ENCODE measurements around the gene BANP. TPM values are rescaled to one million over a fixed set of nuclear protein-coding genes. Genes with fewer than 3 reads are reported as not detected.

Gene BANP
- total and polyA plus RNA-seq, 2 donors (not counting 1 experiment from before 2014, with no cell fraction given): 9.3 to 31.0 TPM

DNA sequence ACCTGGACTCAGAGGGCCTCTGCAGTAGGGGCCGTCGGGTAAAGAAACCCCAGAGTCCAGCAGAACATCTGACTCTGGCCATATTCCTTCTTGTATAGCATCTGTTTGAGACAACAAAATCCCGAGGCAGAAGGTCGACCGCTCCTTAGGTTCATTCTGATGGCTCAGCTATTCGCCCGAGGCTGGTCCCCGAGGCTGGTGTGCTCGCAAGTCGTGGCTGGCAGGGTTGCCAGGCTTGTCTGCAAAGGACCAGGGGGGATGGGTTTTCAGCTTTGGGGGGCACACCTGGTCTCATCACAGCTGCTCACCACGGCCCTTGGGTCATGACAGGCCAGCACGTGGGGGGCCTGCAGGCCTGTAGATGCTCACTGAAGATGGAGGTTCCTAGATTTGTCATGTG, 119.1 kb downstream of the BANP start:
- TF ChIP-seq EZH2 (IDR thresholded peaks at IDR 0.05; ENCODE audit: low read length, missing control alignments): no peak
- TF ChIP-seq CTCF (conservative IDR thresholded peaks at IDR 0.05 in 1 of 2, IDR thresholded peaks at IDR 0.05 in 1 of 2; ENCODE audit: low read depth in 1 of 2, low read length in 2 of 2): no peak

DNA sequence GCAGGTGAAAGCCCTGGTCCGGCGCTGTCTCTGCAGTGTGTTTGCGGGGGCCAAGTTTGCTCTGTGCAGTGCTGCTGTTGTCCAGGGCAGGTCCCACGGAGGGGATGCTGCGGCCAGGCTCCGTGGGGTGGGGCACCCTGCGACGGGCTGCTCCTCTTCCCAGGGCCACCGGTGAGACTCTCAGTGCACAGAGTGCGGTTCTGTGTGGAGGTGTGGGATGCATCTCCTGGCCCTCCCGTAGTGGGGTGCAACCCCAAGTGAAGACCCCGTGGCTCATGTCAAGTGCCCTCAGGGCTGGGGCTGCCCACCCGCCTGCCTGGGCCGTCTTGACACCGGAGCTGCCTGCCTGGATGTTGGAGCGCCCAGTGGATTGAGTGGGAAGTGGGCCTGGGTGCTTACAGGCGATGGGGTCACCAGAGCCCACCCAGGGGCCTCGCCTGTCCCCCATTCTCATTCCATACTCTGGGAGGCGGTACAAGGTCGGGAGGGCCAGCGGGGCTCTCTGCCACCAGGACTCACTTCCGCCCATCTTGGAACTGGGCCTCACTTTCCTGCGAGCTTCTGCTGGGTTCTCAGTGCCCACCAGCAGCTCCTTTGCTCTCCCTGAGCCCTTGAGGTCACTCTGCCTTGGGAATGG, 119.9 kb downstream of the BANP start:
- H3K4me3 ChIP-seq (replicated peaks in 1 of 4; ENCODE audit: control extremely low read depth in 1 of 4, insufficient read depth in 1 of 4, low read depth in 3 of 4, low read length in 4 of 4): no peak overlapping the region
- H3K4me2 ChIP-seq (ENCODE audit: extremely low read depth, insufficient read depth, low read length): no peak overlapping the region
- DNase-seq (ENCODE audit: low read depth in 2 of 2): no peak
- H3K27me3 ChIP-seq (ENCODE audit: control insufficient read depth, insufficient read depth, low read length): no peaks in the 10 kb centered on the region
- H3K4me1 ChIP-seq (ENCODE audit: control insufficient read depth, extremely low read depth, insufficient read depth, low read length): no peaks in the 10 kb centered on the region
- H3K9ac ChIP-seq (ENCODE audit: insufficient read depth, low read length): no peak overlapping the region
- TF ChIP-seq CTCF (conservative IDR thresholded peaks at IDR 0.05 in 1 of 2, IDR thresholded peaks at IDR 0.05 in 1 of 2; ENCODE audit: low read depth in 1 of 2, low read length in 2 of 2): no peak
- no peak for TF ChIP-seq EZH2 (IDR thresholded peaks at IDR 0.05; ENCODE audit: low read length, missing control alignments)
- no peaks in the 10 kb centered on the region for H4K20me1 ChIP-seq (ENCODE audit: control insufficient read depth, extremely low read depth, insufficient read depth, low read length)
- no peaks in the 10 kb centered on the region for H3K79me2 ChIP-seq (ENCODE audit: control insufficient read depth, insufficient read depth, low read length)
- peaks cover 4% of the 10 kb centered on the region for H3K36me3 ChIP-seq (ENCODE audit: control insufficient read depth, insufficient read depth, low read length)
- H3K9me3 ChIP-seq (ENCODE audit: control insufficient read depth, insufficient read depth, low read depth, low read length): no peaks in the 10 kb centered on the region
- H2AFZ ChIP-seq (ENCODE audit: low read length): no peak overlapping the region
- H3K27ac ChIP-seq (ENCODE audit: insufficient read depth, low read length): no peak overlapping the region

More for the DNA sequence above, 119.1 kb downstream of the BANP start:
- H3K4me3 ChIP-seq (replicated peaks in 1 of 4; ENCODE audit: control extremely low read depth in 1 of 4, insufficient read depth in 1 of 4, low read depth in 3 of 4, low read length in 4 of 4): no peak overlapping the region
- H3K27me3 ChIP-seq (ENCODE audit: control insufficient read depth, insufficient read depth, low read length): no peaks in the 10 kb centered on the region
- DNase-seq (ENCODE audit: low read depth in 2 of 2): no peak
- no peak overlapping the region for H3K27ac ChIP-seq (ENCODE audit: insufficient read depth, low read length)
- H3K9ac ChIP-seq (ENCODE audit: insufficient read depth, low read length): no peak overlapping the region
- peaks cover 4% of the 10 kb centered on the region for H3K36me3 ChIP-seq (ENCODE audit: control insufficient read depth, insufficient read depth, low read length)
- H4K20me1 ChIP-seq (ENCODE audit: control insufficient read depth, extremely low read depth, insufficient read depth, low read length): no peaks in the 10 kb centered on the region
- H3K79me2 ChIP-seq (ENCODE audit: control insufficient read depth, insufficient read depth, low read length): no peaks in the 10 kb centered on the region
- no peak overlapping the region for H3K4me2 ChIP-seq (ENCODE audit: extremely low read depth, insufficient read depth, low read length)
- H3K9me3 ChIP-seq (ENCODE audit: control insufficient read depth, insufficient read depth, low read depth, low read length): no peaks in the 10 kb centered on the region
- no peak overlapping the region for H2AFZ ChIP-seq (ENCODE audit: low read length)
- no peaks in the 10 kb centered on the region for H3K4me1 ChIP-seq (ENCODE audit: control insufficient read depth, extremely low read depth, insufficient read depth, low read length)

DNA sequence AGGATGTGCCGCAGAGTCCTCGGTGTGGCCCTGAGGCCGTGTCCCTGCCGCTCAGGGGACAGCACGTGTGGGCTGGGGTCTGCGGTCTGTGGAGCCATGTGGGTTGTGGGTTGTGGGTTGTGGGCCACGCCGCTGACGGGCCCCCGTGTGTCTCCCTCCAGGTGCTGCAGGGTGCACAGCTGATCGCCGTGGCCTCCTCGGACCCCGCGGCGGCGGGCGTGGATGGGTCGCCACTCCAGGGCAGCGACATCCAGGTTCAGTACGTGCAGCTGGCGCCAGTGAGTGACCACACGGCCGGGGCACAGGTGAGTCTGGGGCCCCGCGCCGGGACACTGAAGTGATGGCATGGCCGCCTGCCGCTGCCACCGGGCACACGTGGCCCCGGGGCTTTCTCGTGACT, 120.7 kb downstream of the BANP start:
- TF ChIP-seq CTCF (conservative IDR thresholded peaks at IDR 0.05 in 1 of 2, IDR thresholded peaks at IDR 0.05 in 1 of 2; ENCODE audit: low read depth in 1 of 2, low read length in 2 of 2) (no peak), EZH2 (IDR thresholded peaks at IDR 0.05; ENCODE audit: low read length, missing control alignments) (no peak)
- no peak overlapping the region for H3K9ac ChIP-seq (ENCODE audit: insufficient read depth, low read length)

More for the DNA sequence above, 120.7 kb downstream of the BANP start:
- no peak overlapping the region for H3K4me3 ChIP-seq (replicated peaks in 1 of 4; ENCODE audit: control extremely low read depth in 1 of 4, insufficient read depth in 1 of 4, low read depth in 3 of 4, low read length in 4 of 4)
- no peaks in the 10 kb centered on the region for H4K20me1 ChIP-seq (ENCODE audit: control insufficient read depth, extremely low read depth, insufficient read depth, low read length)
- peaks cover 4% of the 10 kb centered on the region for H3K36me3 ChIP-seq (ENCODE audit: control insufficient read depth, insufficient read depth, low read length)
- no peak overlapping the region for H3K4me2 ChIP-seq (ENCODE audit: extremely low read depth, insufficient read depth, low read length)
- H3K79me2 ChIP-seq (ENCODE audit: control insufficient read depth, insufficient read depth, low read length): no peaks in the 10 kb centered on the region
- H3K27ac ChIP-seq (ENCODE audit: insufficient read depth, low read length): no peak overlapping the region
- no peak for DNase-seq (ENCODE audit: low read depth in 2 of 2)
- H3K27me3 ChIP-seq (ENCODE audit: control insufficient read depth, insufficient read depth, low read length): no peaks in the 10 kb centered on the region
- no peak overlapping the region for H2AFZ ChIP-seq (ENCODE audit: low read length)
- H3K9me3 ChIP-seq (ENCODE audit: control insufficient read depth, insufficient read depth, low read depth, low read length): no peaks in the 10 kb centered on the region
- no peaks in the 10 kb centered on the region for H3K4me1 ChIP-seq (ENCODE audit: control insufficient read depth, extremely low read depth, insufficient read depth, low read length)

Measured in fibroblast of lung (primary cell).